ENCODE results near the gene XAB2.

XAB2 gene

GRCh38 chr19:7655581-7655980 is 26.2 kb upstream of the XAB2 start (continued):
- no peak for TF ChIP-seq ZNF148 (tag by site-specific recombination; IDR thresholded peaks at IDR 0.05; ENCODE audit: borderline replicate concordance)
- no peak for TF ChIP-seq WT1 (tag by site-specific recombination; IDR thresholded peaks at IDR 0.05)
- no peak for TF ChIP-seq ZBTB20 (tag by site-specific recombination; IDR thresholded peaks at IDR 0.05)
- TF ChIP-seq ZNF555 (tag by site-specific recombination; conservative IDR thresholded peaks at IDR 0.05): no peak
- TF ChIP-seq, protein P1, sequence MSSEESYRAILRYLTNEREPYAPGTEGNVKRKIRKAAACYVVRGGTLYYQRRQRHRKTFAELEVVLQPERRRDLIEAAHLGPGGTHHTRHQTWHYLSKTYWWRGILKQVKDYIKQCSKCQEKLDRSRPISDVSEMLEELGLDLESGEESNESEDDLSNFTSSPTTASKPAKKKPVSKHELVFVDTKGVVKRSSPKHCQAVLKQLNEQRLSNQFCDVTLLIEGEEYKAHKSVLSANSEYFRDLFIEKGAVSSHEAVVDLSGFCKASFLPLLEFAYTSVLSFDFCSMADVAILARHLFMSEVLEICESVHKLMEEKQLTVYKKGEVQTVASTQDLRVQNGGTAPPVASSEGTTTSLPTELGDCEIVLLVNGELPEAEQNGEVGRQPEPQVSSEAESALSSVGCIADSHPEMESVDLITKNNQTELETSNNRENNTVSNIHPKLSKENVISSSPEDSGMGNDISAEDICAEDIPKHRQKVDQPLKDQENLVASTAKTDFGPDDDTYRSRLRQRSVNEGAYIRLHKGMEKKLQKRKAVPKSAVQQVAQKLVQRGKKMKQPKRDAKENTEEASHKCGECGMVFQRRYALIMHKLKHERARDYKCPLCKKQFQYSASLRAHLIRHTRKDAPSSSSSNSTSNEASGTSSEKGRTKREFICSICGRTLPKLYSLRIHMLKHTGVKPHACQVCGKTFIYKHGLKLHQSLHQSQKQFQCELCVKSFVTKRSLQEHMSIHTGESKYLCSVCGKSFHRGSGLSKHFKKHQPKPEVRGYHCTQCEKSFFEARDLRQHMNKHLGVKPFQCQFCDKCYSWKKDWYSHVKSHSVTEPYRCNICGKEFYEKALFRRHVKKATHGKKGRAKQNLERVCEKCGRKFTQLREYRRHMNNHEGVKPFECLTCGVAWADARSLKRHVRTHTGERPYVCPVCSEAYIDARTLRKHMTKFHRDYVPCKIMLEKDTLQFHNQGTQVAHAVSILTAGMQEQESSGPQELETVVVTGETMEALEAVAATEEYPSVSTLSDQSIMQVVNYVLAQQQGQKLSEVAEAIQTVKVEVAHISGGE (tag by site-specific recombination; conservative IDR thresholded peaks at IDR 0.05; ENCODE audit: low read depth): no peak
- TF ChIP-seq ZNF747 (tag by site-specific recombination; IDR thresholded peaks at IDR 0.05): no peak
- TF ChIP-seq ZBTB48 (tag by site-specific recombination; IDR thresholded peaks at IDR 0.05): no peak
- no peak for TF ChIP-seq TCF7L2 (IDR thresholded peaks at IDR 0.05; ENCODE audit: borderline replicate concordance, low read depth, low read length)
- no peak for TF ChIP-seq ZNF610 (tag by site-specific recombination; IDR thresholded peaks at IDR 0.05; ENCODE audit: borderline replicate concordance)
- no peak for TF ChIP-seq YY2 (tag by site-specific recombination; IDR thresholded peaks at IDR 0.05)
- TF ChIP-seq ZNF157 (tag by site-specific recombination; IDR thresholded peaks at IDR 0.05): no peak
- TF ChIP-seq ZNF664 (tag by site-specific recombination; IDR thresholded peaks at IDR 0.05): no peak
- no peak for TF ChIP-seq ZNF514 (tag by site-specific recombination; IDR thresholded peaks at IDR 0.05)
- TF ChIP-seq HIC1 (tag by site-specific recombination; IDR thresholded peaks at IDR 0.05): no peak

- Histone ChIP-seq H3K36me3 (ENCODE audit: control insufficient read depth in 2 of 2, insufficient read depth in 1 of 2, low read length in 2 of 2) (no peaks in the 10 kb centered on the region), H3K4me3 (ENCODE audit: low read depth, low read length) (no peak overlapping the region), H3K4me1 (ENCODE audit: control insufficient read depth, insufficient read depth, low read length) (no peaks in the 10 kb centered on the region), H3K9me3 (ENCODE audit: control insufficient read depth, insufficient read depth, low read depth, low read length) (no peaks in the 10 kb centered on the region), H3K27ac (ENCODE audit: extremely low read depth, low read depth, low read length) (no peak overlapping the region)
- ChIA-PET POLR2A (no interaction called here), CTCF (interaction anchor here (0.7 to 2.6 kb wide), 3 partner anchors 86 to 198 kb away, joined by 3 to 8 read pairs (median 4); no protein-coding TSS in a partner anchor)
- TF ChIP-seq ZNF433 (tag by site-specific recombination; IDR thresholded peaks at IDR 0.05; ENCODE audit: low read depth): no peak
- peak; percentile 40; the same call in 1 of the 2 replicates for TF ChIP-seq OSR2 (tag by site-specific recombination; IDR thresholded peaks at IDR 0.05)
These were observed 25.1 kb upstream of the XAB2 start for GRCh38 chr19:7654401-7654800.

Data from HEK293 (cell line).